Breast epithelium (tissue), 4 donors: ENCODE results near the gene KRT83. TPM values are rescaled to one million over a fixed set of nuclear protein-coding genes. Genes with fewer than 3 reads are reported as not detected.

Experiments
- DNase-seq, 2 donors: peaks; one replicate each; pipeline ENCODE4 v3.0.0-alpha.2; 2019; ENCODE audit warnings: low spot score in 2 of 2
- H3K27ac ChIP-seq, 2 donors: fragments of 200-600 bp; sonication (generic) in 1 of 2; one replicate each; pipeline ENCODE4 v1.5.1; 2016 to 2019; ENCODE audit warnings: mild to moderate bottlenecking in 1 of 2
- H3K27me3 ChIP-seq, 2 donors: fragments of 200-600 bp; sonication (generic) in 1 of 2; one replicate each; pipeline versions ENCODE4 v1.5.1 to v1.6.0; 2017 to 2019; ENCODE audit warnings: control low read depth in 1 of 2, mild to moderate bottlenecking in 1 of 2
- H3K36me3 ChIP-seq: fragments of 200-600 bp; one replicate; pipeline ENCODE4 v1.5.1; 2019
- H3K4me1 ChIP-seq, 2 donors: fragments of 200-600 bp; sonication (generic); one replicate each; pipeline ENCODE4 v1.5.1; 2016 to 2019; ENCODE audit warnings: control low read depth in 1 of 2
- H3K4me3 ChIP-seq, 3 donors: fragments of 200-600 bp; sonication (generic); 1 replicate in 2 of 3; 2 replicates in 1 of 3; pipeline ENCODE4 v1.5.1; 2016 to 2019; ENCODE audit warnings: mild to moderate bottlenecking in 3 of 3, moderate library complexity in 2 of 3
- H3K9me3 ChIP-seq, 2 donors: fragments of 200-600 bp; sonication (generic) in 1 of 2; one replicate each; pipeline ENCODE4 v1.5.1; 2016 to 2019; ENCODE audit warnings: control low read depth in 1 of 2
- CTCF ChIP-seq, 3 donors: fragments of 450-650 bp; IDR thresholded peaks; one replicate each; pipeline ENCODE4 v1.5.1; 2016 to 2017; ENCODE audit warnings: antibody characterized with exemption in 3 of 3, mild to moderate bottlenecking in 3 of 3, moderate library complexity in 3 of 3
- POLR2A ChIP-seq: fragments of 450-650 bp; IDR thresholded peaks from one replicate; pipeline ENCODE4 v1.6.1; 2016; ENCODE audit warnings: antibody characterized with exemption, mild to moderate bottlenecking, moderate library complexity
- POLR2AphosphoS5 ChIP-seq, 3 donors: sonication (generic); formaldehyde crosslinking; IDR thresholded peaks; one replicate each; pipeline ENCODE4 v1.6.1; 2017; ENCODE audit warnings: antibody characterized with exemption in 3 of 3
- intact Hi-C: fragments of 100-400 bp; cut with DNase I; formaldehyde crosslinking; loops from one replicate; pipeline ENCODE4 v1.15.1; 2023; ENCODE audit warnings: low total_unique reads
- total RNA-seq, 3 donors: library from RNA; depleted of rRNA; stranded (reverse); fragments of >200 nt; gene quantifications; one replicate each; pipeline ENCODE4 v1.1.0, GENCODE V29; 2016

KRT83 gene
- total RNA-seq, 3 donors from 2014 or later: 0.33 to 0.59 TPM; not detected in 1

DNA sequence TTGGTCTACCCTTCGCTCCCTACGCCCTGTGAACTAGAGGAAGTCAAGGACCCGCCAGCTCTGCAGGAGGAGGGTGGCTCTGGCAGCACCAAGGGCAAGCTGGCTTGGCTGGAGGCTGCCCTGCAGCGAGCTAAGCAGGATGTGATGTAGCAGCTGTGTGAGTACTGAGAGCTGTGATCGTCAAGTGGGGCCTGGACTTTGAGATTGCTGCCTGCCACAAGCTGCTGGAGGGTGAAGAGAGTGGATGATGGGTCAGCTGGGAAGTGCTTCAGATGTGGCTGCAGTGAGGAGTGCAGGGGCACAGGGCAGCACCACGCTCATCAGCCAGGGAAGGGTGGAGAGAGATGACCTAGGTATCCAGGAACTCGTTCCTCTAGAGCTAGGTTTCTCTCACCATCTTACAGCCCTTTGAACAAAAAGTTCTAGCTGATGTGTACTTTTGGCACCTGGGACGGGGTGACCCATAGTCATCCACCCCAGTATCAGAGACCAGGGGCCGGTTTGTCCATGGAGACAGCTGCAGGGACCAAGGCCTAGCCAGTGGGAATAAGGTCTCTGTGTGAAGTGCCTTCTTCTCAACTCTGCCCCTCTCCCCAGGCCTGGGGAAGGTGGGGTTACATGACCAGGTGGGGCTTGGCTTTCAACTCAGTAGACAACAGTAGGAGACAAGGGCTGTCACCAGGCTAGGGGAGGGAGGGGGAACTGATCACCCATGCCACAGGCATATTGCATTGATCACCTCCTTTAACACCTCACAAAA, 43.5 kb downstream of the KRT83 start:
- no peak for TF ChIP-seq POLR2AphosphoS5 (IDR thresholded peaks at IDR 0.05)
- no peak for TF ChIP-seq POLR2A
- TF ChIP-seq CTCF (IDR thresholded peaks at IDR 0.05): no peak

DNA sequence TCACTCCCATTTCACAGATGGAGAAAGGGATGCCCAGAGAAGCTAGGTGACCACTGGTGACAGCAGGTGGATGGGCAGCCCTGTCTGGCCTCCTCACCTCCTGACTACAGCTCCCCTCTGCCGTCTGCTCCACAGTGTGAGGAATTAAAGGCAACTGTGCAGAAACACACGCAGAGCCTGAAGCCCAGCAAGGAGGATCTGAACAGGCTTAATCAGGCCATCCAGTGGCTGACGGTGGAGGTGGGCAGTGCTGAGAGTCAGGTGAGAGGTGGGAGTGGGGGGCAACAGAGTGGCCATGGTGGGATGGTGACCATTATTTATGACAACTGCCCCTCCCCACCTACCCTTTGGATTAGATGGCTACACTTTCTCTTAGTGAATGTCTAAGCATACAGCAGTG, 45.5 kb downstream of the KRT83 start:
- peak in 1 of 2 donors; percentile 15 for DNase-seq
- no peak for TF ChIP-seq CTCF (IDR thresholded peaks at IDR 0.05)
- TF ChIP-seq POLR2A: no peak
- no peak for TF ChIP-seq POLR2AphosphoS5 (IDR thresholded peaks at IDR 0.05)
- Histone ChIP-seq H3K9me3 (no peaks in the 10 kb centered on the region), H3K36me3 (no peaks in the 10 kb centered on the region), H3K4me3 (no peak overlapping the region), H3K4me1 (peaks cover 8 to 12% of the 10 kb centered on the region in 2 donors), H3K27me3 (no peaks in the 10 kb centered on the region), H3K27ac (no peak overlapping the region)
- intact Hi-C loops: loop anchor here (1.0 kb wide), 1 partner anchor 40 kb away; no protein-coding TSS in a partner anchor

More for the DNA sequence above, 43.5 kb downstream of the KRT83 start:
- Histone ChIP-seq H3K9me3 (no peaks in the 10 kb centered on the region), H3K4me1 (peaks cover 12 to 14% of the 10 kb centered on the region in 2 donors), H3K27me3 (no peaks in the 10 kb centered on the region), H3K4me3 (no peak overlapping the region), H3K36me3 (no peaks in the 10 kb centered on the region), H3K27ac (peak overlapping the region; percentile 16 to 96)
- intact Hi-C loops: loop anchor here (1.0 kb wide), 1 partner anchor 131 kb away; no protein-coding TSS in a partner anchor
- DNase-seq: peak in 1 of 2 donors; percentile 34

DNA sequence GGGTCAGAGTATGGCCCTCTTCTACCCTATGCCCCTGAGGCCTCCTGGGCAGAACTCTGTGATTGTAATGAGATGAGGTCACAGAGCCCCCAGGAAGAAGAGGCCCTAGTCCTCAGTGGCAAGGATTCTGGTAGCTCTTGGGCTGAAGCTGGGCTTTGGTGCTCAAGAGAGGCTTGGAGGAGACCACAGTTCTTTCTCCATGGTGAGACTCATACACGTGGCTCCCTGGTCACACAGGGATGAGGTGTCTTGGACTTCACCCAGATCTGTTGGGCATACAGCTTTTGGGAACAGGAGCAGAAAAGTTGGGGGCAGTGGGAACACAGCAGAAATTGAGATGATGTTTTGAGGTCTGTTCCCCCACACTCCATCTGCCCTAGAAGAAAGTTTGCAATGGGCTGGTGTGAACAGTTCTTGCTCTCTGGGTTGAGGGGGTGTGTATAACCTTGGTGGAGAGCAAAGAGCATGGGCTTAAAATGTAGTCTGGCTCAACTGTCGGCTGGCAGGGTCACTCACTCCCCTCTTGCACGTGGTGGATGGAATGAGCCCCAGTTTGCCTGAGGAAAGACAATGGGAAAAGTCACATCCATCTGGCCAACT, 46.6 kb downstream of the KRT83 start, which contains the start of gene KRT86:
Gene KRT86 (plus strand): TSS at position 125 of the 600 bp plus-strand sequence. CDS start 27,272 bp downstream, outside the sequence.
- Histone ChIP-seq H3K4me1 (peaks cover 5 to 8% of the 10 kb centered on the region in 2 donors), H3K4me3 (no peak within 1 kb of the TSS), H3K27me3 (no peaks in the 10 kb centered on the region), H3K27ac (no peak within 1 kb of the TSS), H3K9me3 (no peaks in the 10 kb centered on the region), H3K36me3 (no peaks in the 10 kb centered on the region)
- no peak for TF ChIP-seq POLR2A
- TF ChIP-seq POLR2AphosphoS5 (IDR thresholded peaks at IDR 0.05): no peak
- no peak for TF ChIP-seq CTCF (IDR thresholded peaks at IDR 0.05)
- intact Hi-C loops: loop anchor here (1.0 kb wide), 1 partner anchor 39 kb away; no protein-coding TSS in a partner anchor
- DNase-seq: no peak

GRCh38 chr12:52271158-52271557, 50.0 kb downstream of the KRT83 start:
- intact Hi-C loops: no loop called here
- DNase-seq: no peak
- no peaks in the 10 kb centered on the region for H3K4me1 ChIP-seq
- H3K36me3 ChIP-seq: no peaks in the 10 kb centered on the region
- H3K4me3 ChIP-seq: no peak overlapping the region
- H3K9me3 ChIP-seq: no peaks in the 10 kb centered on the region
- no peak for TF ChIP-seq POLR2A
- TF ChIP-seq POLR2AphosphoS5 (IDR thresholded peaks at IDR 0.05): no peak
- no peak for TF ChIP-seq CTCF (IDR thresholded peaks at IDR 0.05)
- H3K27ac ChIP-seq: no peak overlapping the region
- no peaks in the 10 kb centered on the region for H3K27me3 ChIP-seq
